SW480 (cell line): ENCODE measurements around the gene GEMIN8.

Source experiments
- DNase-seq: peaks from one replicate; pipeline ENCODE4 v3.0.0-alpha.2; 2016; ENCODE audit warnings: low spot score

GEMIN8 gene

GRCh38 chrX:14015941-14016340 lies 13.8 kb downstream of the GEMIN8 start:
- no peak for DNase-seq

GRCh38 chrX:14015294-14015693 lies 14.4 kb downstream of the GEMIN8 start:
- no peak for DNase-seq

GRCh38 chrX:14014526-14014925 lies 15.2 kb downstream of the GEMIN8 start:
- DNase-seq: no peak

- DNase-seq: no peak
Measured at GRCh38 chrX:14013054-14013453, 16.6 kb downstream of the GEMIN8 start.

GRCh38 chrX:14010566-14010965 lies 19.1 kb downstream of the GEMIN8 start:
- DNase-seq: no peak

GRCh38 chrX:14006540-14006939 lies 23.2 kb downstream of the GEMIN8 start:
- DNase-seq: no peak

GRCh38 chrX:14003876-14004425 lies 25.7 kb downstream of the GEMIN8 start:
- no peak for DNase-seq

GRCh38 chrX:14003028-14003427 lies 26.7 kb downstream of the GEMIN8 start:
- no peak for DNase-seq

GRCh38 chrX:13996650-13997049 lies 33.0 kb downstream of the GEMIN8 start:
- no peak for DNase-seq

GRCh38 chrX:13994536-13995080 lies 35.1 kb downstream of the GEMIN8 start:
- no peak for DNase-seq

- no peak for DNase-seq
Measured at GRCh38 chrX:13994104-13994503, 35.6 kb downstream of the GEMIN8 start.

- no peak for DNase-seq
Measured at GRCh38 chrX:13990126-13990800, 39.4 kb downstream of the GEMIN8 start.

- DNase-seq: no peak
Measured at GRCh38 chrX:13985697-13986435, 43.8 kb downstream of the GEMIN8 start.

GRCh38 chrX:13983734-13984133 lies 46.0 kb downstream of the GEMIN8 start:
- no peak for DNase-seq

- DNase-seq: no peak
Measured at GRCh38 chrX:13968198-13968597, 61.5 kb downstream of the GEMIN8 start.

- DNase-seq: no peak
Measured at GRCh38 chrX:13967636-13968035, 62.1 kb downstream of the GEMIN8 start.

- DNase-seq: no peak
Measured at GRCh38 chrX:13966793-13967125, 62.9 kb downstream of the GEMIN8 start.

GRCh38 chrX:13966071-13966792 lies 63.5 kb downstream of the GEMIN8 start:
- no peak for DNase-seq

- DNase-seq: no peak
Measured at GRCh38 chrX:13965531-13965930, 64.2 kb downstream of the GEMIN8 start.

GRCh38 chrX:13956998-13957397 lies 72.7 kb downstream of the GEMIN8 start:
- no peak for DNase-seq
